GM11168 (cell line): ENCODE measurements around the gene OGFOD2.
"Not testable (repeated sequence)": the region's sequence is repeated elsewhere in the genome, so short reads cannot be mapped to it uniquely, and the experiment has no call there.

Experiments
- in situ Hi-C: fragments of 300-500 bp; cut with MboI; formaldehyde crosslinking; loops from one replicate; pipeline ENCODE4 v1.12.0; 2022; ENCODE audit warnings: low sequenced_read_pairs; ENCODE audit not compliant: unreplicated experiment

Gene OGFOD2

DNA sequence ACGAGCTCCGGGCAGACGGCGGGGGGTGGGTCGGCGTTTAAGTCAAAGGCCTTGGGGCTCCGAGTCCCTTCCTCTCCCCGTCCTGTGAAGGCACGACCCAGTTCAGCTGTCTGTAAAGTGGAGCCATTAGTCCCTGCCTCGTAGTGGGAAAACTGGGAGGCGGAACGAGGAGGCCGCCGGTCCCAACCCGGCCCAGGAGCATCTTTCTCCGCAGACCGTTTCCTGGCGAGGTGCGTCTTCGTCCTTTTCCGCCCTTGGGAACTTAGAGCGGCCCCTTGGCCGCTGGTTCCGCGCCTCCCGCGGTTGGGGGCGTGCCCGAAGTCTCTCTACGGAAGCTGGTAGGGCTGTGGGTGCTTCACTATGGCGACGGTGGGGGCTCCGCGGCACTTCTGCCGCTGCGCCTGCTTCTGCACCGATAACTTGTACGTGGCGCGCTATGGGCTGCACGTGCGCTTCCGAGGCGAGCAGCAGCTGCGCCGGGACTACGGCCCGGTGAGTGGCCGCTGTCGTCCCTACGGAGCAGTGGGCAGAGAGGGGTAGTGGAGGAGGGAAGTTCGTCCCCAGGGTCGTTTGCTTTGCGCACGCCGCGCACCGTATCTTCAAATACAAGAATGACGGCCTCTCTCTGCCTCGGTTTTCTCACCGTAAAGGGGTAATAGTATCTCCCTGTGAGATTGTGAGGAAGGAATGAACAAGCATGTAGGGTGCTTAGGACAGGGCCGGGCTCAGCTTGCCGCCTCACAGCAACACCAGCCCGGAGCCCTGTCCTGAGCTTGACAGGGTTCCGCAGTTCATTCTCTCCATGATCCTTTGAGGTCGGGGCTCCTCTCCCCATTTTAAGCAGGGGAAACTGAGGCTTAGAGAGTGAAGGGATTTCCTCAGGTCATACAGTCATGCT is at the start of gene OGFOD2:
Gene OGFOD2, plus strand, starts transcription at position 353 of the 898 bp plus-strand sequence. Its CDS starts 8 bp downstream, at position 361.
- in situ Hi-C loops = loop anchor here (25.0 kb wide), 1 partner anchor 338 kb away; no protein-coding TSS in a partner anchor

DNA sequence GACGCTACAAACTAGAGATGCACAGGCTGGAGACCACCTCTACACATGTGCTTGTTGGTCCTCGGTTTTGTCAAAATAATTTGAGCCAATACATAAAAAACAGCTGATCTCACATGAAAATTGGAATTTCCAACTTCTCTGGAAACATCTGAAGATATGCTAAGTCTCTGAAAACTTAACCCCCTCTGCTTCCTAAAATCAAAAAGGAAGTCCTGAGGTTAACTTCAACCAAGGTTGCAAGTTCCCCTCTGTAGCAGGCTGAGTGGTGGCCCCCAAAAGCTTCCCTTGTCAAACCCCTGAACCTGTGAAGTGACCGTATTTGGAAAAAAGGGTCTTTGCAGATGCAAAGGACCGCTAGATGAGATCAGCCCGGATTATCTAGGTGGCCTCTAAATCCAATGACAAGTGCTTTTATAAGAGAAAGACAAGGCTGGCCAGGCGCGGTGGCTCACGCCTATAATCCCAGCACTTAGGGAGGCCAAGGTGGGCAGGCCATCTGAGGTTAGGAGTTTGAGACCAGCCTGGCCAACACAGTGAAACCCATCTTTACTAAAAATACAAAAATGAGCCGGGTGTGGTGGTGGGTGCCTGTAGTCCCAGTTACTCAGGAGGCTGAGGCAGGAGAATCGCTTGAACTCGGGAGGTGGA is 47.2 kb upstream of the OGFOD2 start:
- in situ Hi-C loops = no loop called here

DNA sequence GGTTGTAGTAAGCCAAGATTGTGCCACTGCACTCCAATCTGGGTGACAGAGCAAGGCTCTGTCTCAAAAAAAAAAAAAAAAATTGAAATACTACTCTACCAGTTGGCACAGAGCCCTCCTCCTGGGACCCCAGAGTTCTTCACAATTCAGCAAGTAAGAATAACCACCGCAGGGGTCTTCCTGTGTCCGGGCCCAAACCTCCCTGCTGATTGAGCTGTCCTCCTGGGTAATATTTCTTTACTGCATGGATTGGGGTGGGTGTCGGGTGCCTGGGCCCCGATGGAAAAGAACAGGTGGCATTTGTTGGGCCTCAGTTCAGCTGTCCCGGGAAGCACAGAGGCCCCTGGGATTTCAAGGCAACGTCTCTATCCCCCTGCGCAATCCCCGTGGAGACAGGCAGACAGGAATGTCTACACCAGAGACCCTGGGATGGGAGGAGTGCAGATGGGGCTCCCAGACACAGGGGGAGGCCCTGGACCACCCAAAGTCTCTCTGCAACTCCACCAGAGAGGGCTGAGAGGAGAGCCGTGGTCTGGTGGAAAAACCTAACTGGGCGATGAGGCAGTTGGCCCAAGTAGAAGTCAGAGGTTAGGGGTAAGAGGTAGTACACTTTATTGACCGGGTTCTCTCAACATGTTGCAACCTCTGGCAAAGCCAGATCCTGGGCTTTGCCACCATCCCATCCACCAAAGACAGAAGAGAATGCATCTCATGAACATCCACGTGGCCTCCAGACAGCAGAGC is 46.5 kb upstream of the OGFOD2 start:
- in situ Hi-C loops = no loop called here

DNA sequence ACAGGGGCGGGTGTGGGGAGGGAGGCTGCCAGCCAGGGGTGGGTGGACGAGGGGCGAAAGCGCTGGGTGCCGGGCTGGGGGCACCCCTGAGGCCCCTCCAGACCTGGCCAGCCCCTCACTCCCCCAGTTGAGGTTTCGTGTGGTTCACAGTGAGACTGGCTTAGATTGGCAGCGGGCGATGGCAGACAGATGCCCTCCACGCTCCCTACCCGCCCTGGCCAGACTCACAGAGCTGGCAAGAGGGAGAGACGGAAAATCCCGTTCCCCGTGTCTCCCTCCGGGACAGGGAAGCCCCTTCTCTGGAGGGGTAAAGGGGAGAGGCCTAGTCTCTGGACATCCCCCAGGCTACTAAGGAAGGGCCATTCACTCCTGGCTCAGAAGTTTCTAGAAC is 45.9 kb upstream of the OGFOD2 start:
- in situ Hi-C loops = no loop called here

DNA sequence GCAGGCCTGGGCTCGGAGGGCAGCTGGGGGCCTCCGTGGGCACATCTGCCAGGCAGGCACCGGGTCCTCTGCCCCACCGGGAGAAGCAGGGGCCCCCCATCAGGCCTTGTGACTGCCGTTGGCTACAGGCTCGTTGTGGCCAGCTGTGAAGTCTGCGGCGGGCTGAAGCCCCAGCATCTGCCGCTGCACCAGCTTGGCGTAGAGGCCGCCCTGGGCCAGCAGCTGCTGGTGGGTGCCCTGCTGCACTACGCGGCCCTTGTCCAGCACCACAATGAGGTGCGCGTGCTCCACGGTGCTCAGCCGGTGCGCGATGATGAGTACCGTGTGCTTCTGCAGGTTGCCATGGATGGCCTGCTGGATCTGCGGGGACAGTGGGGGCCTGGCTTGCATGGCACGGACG is 45.2 kb upstream of the OGFOD2 start:
- in situ Hi-C loops = no loop called here

DNA sequence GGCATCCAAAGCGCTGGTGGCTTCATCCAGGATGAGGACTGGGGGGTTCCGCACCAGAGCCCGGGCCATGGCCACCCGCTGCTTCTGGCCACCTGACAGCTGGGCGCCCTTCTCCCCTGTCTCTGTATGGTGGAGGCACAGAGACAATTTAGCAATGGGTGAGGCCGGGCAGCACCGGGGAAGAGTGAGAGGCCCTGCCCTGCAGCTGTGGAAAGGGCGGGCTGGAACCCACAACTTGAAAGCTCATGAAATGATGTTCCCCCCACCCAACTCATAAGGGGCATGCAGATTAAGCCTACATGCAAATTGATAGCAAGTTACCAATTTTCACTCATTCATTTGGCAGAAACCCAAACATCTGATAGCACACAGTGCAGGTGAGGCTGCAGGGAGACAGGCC is 42.8 kb upstream of the OGFOD2 start:
- in situ Hi-C loops = no loop called here

DNA sequence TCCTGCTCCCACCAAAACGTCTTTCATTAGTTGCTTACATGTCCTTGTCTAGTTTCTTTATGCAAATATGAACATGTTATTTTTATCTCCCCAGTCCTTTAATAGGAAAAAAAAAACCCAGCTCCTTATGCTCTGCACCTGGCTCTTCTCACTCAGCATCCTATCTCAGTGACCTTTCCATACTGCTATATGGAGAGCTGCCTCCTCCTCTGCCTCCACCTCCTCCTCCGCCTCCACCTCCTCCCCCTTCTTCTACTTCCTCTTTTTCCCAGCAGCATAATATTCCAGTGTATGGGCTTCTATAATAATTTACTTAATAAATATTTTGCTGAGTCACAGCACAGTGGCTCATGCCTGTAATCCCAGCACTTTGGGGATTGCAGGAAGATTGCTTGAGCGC is 40.3 kb upstream of the OGFOD2 start:
- in situ Hi-C loops = no loop called here

DNA sequence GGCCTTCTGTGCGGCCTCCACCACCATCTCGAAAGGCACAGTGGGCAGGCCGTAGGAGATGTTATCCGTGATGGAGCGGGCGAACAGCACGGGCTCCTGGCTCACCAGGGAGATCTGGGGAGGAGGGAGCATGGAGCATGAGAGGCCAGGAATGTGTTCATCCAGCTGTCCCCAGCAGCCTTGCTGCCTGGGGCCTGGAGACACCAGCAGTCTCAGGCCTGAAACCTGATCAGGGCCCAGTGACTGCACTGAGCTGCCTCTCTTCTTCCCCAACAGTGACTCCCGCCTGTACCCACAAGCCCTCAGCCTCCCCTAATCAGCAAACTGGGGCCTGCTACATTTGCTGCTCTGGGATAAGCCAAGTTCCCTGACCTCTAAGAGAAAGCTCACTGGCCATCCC is 39.7 kb upstream of the OGFOD2 start:
- in situ Hi-C loops = no loop called here

DNA sequence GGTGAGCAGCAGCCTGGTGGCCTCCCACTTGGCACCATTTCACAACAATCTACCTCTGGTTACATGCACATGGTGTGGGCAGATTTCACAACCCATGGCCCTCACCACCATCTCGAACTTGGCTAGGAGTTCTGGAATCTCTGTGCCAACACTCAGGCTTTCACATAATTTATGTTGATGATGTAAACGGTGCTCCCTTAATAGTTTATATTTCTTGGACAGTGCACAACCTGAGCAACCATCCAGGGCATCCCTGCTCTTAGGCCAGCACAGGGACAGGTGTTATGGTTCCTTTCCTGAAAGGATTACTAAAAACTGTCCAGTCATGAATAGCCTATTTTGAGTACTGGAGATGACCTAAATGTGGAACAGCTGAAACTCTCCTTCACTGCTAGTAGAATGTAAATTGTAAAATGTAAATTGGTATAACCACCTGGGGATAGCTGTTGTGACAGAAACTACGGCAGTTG is 37.4 kb upstream of the OGFOD2 start:
- in situ Hi-C loops = no loop called here

DNA sequence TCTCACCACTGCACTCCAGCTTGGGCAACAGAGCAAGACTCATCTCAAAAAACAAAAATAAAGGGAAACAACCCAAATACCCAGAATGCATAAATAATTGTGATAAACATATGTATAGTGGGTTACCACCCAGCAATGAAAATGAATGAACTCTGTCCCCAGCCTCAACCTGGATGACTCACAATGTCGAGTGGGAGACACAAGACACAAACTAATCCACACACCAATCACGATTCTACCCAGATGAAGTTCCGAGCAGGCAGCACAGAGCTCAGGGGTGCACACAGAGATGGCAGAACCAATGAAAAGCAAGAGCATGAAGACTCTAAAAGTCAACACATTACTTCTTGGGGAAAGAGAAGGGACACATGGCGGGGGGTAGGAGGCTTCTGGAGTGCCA is 35.9 kb upstream of the OGFOD2 start:
- in situ Hi-C loops = no loop called here

DNA sequence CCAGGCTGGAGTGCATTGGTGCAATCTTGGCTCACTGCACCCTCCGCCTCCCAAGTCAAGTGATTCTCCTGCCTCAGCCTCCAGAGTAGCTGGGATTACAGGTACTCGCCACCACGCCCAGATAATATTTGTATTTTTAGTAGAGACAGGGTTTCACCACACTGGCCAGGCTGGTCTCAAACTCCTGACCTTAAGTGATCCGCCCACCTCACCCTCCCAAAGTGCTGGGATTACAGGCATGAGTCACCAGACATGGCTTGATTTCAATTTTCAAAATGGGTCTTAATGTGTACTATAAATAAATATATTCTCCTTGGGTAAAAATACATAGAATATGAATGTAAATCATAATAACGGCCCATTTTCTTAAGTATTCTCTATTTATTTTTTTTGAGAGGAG is 33.7 kb upstream of the OGFOD2 start:
- in situ Hi-C loops = not testable (repeated sequence)

DNA sequence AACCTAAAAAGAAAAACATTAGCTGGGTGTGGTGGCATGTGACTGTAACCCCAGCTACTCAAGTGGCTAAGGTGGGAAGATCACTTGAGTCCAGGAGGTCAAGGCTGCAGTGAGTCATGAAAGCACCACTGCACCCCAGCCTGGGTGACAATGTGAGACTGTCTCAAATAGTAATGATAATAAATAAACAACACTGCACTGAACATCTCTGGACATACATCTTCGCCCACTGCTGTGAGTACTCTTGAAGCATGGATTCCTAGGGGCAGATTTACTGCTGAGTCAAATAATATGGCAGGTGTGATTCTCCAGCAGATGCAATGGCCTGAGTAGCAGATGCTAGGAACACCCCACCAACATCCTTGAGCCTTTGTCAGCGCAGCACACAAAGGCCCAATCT is 32.4 kb upstream of the OGFOD2 start:
- in situ Hi-C loops = no loop called here

DNA sequence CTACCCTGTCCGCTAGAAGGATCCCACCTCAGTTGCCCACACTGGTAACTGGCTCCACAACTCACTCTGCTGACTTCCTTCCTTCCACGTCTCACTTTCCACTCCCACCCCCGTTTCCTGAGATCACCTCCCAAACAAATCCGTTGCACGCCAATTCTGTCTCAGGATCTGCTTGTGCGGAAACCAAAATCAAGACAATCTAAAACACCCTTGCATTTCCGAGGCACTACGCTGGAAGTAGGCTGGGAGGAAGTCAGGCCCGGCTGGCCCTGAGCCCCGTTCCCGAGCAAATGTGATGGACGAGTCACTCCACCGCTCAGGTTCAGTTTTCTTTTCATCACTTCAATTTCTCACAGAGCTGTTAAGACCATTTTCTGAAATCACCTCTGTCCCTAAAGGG is 31.8 kb upstream of the OGFOD2 start:
- in situ Hi-C loops = no loop called here

DNA sequence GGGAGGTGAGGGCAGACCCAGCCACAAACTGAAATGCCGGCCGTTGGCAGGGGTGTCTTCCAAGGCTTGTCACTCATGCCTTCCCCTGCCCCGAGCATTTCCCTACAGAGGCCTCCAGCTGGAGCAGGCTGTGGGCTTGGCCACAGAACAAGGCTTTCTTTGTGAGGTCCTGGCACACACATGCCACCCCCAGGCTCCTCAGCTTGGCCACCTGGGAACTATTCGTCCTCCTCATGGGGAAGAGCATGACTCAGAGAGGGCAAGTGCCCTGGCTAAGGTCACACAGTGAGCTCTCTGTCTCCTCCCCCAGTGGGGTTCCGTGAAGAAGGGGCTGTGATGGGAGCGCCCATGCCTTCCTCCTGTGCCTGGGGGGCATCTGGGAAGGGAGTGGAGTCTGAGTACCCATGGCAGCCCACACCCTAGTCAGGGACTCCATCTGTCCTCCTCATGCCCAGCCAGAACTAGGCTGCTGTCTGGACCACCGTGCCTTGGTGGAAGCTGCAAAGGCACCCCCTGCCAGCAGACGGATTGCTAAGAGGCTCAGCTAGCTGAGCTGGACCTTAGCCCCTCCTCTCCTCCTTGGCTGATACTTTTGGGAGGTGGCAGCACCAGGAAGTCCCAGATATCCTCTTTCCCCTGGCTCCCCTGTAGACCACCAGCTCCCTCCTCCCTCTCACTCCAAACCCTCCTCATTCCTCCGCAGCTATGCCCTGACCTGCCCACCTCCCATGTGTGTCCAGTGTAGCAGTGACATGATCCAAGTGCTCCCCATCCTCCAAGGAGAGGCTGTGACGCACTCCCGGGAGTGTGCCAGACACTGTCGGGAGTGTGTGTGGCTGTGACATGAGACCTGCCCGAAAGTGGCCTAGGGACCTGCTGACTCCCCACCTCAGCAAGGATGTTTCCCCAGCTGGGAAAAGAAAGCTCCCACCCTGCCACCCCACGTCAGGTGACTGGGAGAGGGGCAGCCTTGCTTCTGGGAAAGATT is 30.1 kb upstream of the OGFOD2 start:
- in situ Hi-C loops = no loop called here

DNA sequence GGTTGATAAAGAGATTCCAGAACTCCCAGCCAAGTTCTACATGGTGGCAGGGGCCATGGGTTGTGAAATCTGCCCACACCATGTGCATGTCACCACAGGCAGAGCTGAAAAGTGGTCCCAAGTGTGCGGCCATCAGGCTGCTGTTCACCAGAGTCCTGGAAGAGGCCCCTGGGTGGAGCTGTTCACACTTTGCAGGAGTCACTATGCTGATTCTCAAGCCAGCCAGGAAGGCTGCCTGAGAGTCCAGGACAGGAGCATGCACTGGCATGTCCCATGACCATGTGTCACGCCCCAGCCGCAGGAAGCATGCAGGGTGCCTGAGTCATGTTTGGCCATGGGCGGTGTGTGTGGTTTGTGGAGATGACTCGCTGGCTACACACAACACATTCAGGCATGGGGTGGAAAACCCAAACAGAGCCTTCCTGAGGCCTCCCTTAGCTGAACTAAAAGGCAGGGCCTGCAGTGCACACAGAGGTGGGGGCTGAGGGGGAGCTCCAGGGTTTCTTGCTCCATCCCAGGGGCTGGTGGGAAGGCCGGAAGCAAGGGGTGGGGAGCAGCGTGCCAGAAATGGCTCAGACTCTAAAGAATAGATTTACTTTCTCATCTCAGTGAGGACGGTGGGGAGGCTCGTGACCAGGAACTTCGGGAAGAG is 28.2 kb upstream of the OGFOD2 start:
- in situ Hi-C loops = no loop called here

DNA sequence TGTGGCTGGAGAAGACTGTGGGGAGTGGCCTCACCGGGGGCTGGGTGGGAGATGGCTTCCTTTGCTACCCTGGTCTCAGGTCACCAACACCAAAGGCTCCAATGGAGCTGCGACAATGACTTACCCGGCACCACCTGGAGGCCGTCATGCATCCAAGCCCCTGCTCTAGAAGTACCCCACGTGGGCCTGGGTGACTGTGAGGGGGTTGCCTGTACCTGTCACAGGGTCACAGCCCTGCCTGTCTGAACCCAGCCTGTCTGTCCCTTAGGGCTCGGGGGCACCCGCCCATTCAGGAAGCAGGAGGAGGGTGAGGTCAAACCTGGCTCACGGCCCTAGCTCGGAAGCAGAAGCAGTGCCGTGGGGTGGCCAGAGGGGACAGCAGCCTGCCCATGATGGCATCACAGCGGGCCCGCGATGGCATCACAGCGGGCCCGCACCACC is 27.7 kb upstream of the OGFOD2 start:
- in situ Hi-C loops = no loop called here

DNA sequence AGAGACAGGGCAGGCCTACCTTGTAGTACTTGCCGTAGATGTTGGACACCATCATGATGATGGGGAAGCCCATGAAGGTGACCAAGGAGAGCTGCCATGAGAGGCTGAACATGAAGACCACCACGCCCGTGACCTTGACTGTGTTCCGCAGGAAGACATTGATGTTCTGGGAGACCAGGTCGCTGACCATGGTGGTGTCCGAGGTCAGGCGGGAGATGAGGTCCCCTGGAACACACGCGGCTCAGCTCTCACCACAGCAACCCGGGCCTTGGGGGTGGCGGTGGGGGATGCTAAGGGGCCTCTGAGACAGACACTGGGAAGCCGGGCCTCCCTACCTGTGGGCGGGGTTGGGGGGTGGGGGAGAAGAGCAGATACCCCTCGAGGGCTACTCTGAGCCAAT is 26.4 kb upstream of the OGFOD2 start:
- in situ Hi-C loops = no loop called here

DNA sequence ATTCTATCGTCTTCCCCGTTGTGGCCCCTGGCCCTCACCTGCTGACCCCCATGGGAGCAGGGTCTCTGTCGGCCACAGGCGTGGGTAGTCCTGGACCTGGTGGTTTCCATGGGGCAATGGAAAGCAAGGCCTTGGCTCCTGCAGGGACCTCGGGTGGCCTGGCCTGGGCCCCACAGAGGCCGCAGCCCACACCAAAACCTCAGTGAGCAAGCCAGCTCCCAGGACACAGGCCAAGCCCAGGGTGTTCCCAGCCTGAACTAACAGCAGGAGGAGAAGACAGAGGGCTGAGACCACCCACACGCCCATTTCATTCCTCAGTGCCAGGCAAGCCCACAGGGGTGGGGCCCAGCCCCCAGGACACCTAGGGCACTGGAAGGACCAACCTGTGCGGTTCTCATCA is 25.6 kb upstream of the OGFOD2 start:
- in situ Hi-C loops = no loop called here
